K562 (cell line): Measurements from ENCODE around the gene SAP30BP.

Source experiments
- GTF2F1 ChIP-seq: IDR thresholded peaks from 2 replicates; pipeline ENCODE4 v1.6.1; 2011; ENCODE audit warnings: low read depth, low read length, improper control_type of control experiment
- NFYB ChIP-seq: IDR thresholded peaks from 2 replicates; pipeline ENCODE4 v1.6.1; 2011; ENCODE audit warnings: mild to moderate bottlenecking, moderate library complexity; ENCODE audit not compliant: insufficient read length; ENCODE audit errors: extremely low read depth
- RNF2 ChIP-seq: sonication (generic); IDR thresholded peaks from 2 replicates; pipeline ENCODE4 v1.6.1; 2016
- TAF1 ChIP-seq: IDR thresholded peaks from 2 replicates; pipeline ENCODE4 v1.6.1; 2011; ENCODE audit warnings: mild to moderate bottlenecking, low read length, moderate library complexity; ENCODE audit not compliant: insufficient read depth, control insufficient read depth, severe bottlenecking; ENCODE audit errors: extremely low read depth
- ZBED1 ChIP-seq: IDR thresholded peaks from 2 replicates; pipeline ENCODE4 v1.6.1; 2014
- TF ChIP-seq, protein P1 (sequence below), 3 experiments: IDR thresholded peaks in 2 of 3; conservative IDR thresholded peaks in 1 of 3; 2 replicates each; pipeline ENCODE4 v1.5.1; 2011 to 2012; ENCODE audit warnings: low read length in 3 of 3, mild to moderate bottlenecking in 3 of 3, control low read depth in 2 of 3, improper control_type of control experiment in 1 of 3, inconsistent platforms in 1 of 3, low read depth in 1 of 3, mixed read lengths in 1 of 3, moderate library complexity in 1 of 3; ENCODE audit not compliant: insufficient read depth in 2 of 3

DNA sequence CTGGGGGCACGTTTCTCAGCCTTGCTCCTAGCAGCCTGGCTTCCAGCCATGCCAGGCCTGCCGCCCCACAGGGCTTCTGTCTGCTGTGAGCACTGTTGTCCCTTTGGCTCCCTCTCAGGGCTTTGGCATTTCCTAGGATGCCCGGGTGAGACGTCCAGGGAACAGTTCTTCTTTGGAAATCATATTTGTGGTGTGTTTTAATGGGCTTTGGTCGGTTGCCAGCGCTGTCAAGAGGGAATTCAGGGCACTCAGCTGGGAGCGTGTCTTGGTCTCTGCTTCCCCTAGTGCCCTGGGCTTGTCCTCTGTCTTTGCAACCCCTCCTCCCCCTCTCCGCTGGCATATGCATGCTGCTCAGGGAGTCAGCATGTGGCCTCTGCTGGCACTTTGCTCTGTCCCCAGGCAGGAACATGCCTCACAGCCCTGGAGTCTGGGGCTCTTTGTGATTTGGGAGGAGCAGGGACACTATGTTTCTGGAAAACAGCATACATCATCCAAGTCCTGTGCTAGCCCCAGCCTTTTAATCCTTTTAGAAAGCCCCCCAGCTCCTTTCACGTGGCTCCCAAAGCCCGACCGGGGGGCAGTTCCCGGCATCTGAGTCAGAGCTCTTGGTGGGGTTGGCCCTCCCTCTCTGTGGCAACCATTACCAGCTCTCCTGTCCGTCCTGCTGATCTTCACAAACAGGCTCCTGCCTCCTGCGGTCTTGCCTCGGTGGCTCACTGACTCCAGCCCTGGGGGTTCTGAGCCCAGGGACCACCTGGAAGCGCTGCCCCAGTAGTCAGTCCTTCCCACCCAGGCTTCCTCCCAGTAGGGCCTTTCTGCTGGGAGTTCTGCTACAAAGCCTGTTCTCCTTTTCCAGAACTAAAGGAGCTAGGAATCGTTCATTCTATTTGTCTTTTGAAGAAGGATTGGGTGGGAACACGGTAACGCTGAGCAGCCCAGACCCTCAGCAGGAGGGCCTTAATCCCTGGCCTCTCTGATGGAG, 26.7 kb downstream of the SAP30BP start:
- TF ChIP-seq TAF1 (no peak), GTF2F1 (no peak), NFYB (no peak), RNF2 (no peak), ZBED1 (no peak)
- TF ChIP-seq, protein P1, sequence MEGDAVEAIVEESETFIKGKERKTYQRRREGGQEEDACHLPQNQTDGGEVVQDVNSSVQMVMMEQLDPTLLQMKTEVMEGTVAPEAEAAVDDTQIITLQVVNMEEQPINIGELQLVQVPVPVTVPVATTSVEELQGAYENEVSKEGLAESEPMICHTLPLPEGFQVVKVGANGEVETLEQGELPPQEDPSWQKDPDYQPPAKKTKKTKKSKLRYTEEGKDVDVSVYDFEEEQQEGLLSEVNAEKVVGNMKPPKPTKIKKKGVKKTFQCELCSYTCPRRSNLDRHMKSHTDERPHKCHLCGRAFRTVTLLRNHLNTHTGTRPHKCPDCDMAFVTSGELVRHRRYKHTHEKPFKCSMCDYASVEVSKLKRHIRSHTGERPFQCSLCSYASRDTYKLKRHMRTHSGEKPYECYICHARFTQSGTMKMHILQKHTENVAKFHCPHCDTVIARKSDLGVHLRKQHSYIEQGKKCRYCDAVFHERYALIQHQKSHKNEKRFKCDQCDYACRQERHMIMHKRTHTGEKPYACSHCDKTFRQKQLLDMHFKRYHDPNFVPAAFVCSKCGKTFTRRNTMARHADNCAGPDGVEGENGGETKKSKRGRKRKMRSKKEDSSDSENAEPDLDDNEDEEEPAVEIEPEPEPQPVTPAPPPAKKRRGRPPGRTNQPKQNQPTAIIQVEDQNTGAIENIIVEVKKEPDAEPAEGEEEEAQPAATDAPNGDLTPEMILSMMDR (IDR thresholded peaks at IDR 0.05 in 2 of 3, conservative IDR thresholded peaks at IDR 0.05 in 1 of 3; ENCODE audit: insufficient read depth in 2 of 3, low read depth in 1 of 3, low read length in 3 of 3): no peak
